Left ventricle myocardium inferior (tissue), 1 donor: ENCODE data around the gene KMT2B. TPM values are rescaled to one million over a fixed set of nuclear protein-coding genes. Genes with fewer than 3 reads are reported as not detected.

ENCODE experiments used
- DNase-seq: peaks from one replicate; pipeline ENCODE4 v3.0.0-alpha.2; 2020
- H3K27ac ChIP-seq: fragments of 200-600 bp; replicated peaks from 2 replicates; pipeline ENCODE4 v1.8.0; 2021
- H3K27me3 ChIP-seq: fragments of 200-600 bp; 2 replicates; pipeline ENCODE4 v1.8.0; 2021; ENCODE audit warnings: low read depth
- H3K36me3 ChIP-seq: fragments of 200-600 bp; 2 replicates; pipeline ENCODE4 v1.8.0; 2021
- H3K4me1 ChIP-seq: fragments of 200-600 bp; 2 replicates; pipeline ENCODE4 v1.8.0; 2021
- H3K4me3 ChIP-seq: fragments of 200-600 bp; 2 replicates; pipeline ENCODE4 v1.8.0; 2021; ENCODE audit warnings: mild to moderate bottlenecking, moderate library complexity
- H3K9me3 ChIP-seq: fragments of 200-600 bp; replicated peaks from 2 replicates; pipeline ENCODE4 v1.8.0; 2021
- intact Hi-C: fragments of 100-400 bp; cut with micrococcal nuclease; formaldehyde crosslinking; loops from one replicate; pipeline ENCODE4 v1.11.0; 2022
- total RNA-seq: library from RNA; stranded (reverse); fragmentation: NEBNext Ultra II Directional; extraction: Animal tissue kit (Norgen Biotek cat#: 25700); gene quantifications from one replicate; pipeline ENCODE4 v1.2.1, GENCODE V29; 2021
- TF ChIP-seq, protein P1 (sequence below): fragments of 200-600 bp; IDR thresholded peaks from 2 replicates; pipeline ENCODE4 v1.8.0; 2021; ENCODE audit warnings: antibody characterized with exemption, mild to moderate bottlenecking, borderline replicate concordance
- donor health status: DM: no; HTN: yes; CAD: no; lungs with severe emphysema.

Gene KMT2B
- total RNA-seq, 1 donor from 2014 or later = 12.8 TPM

DNA sequence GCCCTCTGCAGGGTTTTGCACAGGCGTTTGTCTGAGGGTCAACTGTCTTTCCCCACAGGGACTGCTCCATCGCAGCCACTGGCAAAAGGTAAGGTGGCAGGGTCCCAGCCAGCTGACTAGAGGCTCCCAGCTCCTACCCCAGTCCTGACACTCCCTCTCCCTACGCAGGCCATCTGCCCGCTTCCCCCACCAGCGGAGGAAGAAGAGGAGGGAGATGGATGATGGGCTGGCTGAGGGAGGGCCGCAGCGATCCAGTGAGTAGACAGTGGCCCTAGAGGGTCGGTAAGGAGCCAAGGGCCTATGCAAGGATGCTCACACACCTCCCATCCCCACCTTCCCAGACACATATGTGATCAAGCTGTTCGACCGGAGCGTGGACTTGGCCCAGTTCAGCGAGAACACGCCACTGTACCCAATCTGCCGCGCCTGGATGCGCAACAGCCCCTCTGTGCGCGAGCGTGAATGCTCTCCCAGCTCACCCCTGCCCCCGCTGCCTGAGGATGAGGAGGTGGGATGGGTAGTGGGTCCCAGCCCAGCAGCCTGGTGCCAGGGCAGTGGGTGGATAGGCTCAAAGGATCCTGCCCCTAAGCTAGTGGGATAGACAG, 35.0 kb downstream of the KMT2B start:
- peaks cover 19% of the 10 kb centered on the region for H3K36me3 ChIP-seq
- no peak overlapping the region for H3K4me3 ChIP-seq
- intact Hi-C loops = no loop called here
- H3K4me1 ChIP-seq = peaks cover 63% of the 10 kb centered on the region
- H3K27ac ChIP-seq = no peak overlapping the region
- H3K9me3 ChIP-seq = no peaks in the 10 kb centered on the region
- no peaks in the 10 kb centered on the region for H3K27me3 ChIP-seq
- TF ChIP-seq, protein P1, sequence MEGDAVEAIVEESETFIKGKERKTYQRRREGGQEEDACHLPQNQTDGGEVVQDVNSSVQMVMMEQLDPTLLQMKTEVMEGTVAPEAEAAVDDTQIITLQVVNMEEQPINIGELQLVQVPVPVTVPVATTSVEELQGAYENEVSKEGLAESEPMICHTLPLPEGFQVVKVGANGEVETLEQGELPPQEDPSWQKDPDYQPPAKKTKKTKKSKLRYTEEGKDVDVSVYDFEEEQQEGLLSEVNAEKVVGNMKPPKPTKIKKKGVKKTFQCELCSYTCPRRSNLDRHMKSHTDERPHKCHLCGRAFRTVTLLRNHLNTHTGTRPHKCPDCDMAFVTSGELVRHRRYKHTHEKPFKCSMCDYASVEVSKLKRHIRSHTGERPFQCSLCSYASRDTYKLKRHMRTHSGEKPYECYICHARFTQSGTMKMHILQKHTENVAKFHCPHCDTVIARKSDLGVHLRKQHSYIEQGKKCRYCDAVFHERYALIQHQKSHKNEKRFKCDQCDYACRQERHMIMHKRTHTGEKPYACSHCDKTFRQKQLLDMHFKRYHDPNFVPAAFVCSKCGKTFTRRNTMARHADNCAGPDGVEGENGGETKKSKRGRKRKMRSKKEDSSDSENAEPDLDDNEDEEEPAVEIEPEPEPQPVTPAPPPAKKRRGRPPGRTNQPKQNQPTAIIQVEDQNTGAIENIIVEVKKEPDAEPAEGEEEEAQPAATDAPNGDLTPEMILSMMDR = no peak
- DNase-seq = no peak

DNA sequence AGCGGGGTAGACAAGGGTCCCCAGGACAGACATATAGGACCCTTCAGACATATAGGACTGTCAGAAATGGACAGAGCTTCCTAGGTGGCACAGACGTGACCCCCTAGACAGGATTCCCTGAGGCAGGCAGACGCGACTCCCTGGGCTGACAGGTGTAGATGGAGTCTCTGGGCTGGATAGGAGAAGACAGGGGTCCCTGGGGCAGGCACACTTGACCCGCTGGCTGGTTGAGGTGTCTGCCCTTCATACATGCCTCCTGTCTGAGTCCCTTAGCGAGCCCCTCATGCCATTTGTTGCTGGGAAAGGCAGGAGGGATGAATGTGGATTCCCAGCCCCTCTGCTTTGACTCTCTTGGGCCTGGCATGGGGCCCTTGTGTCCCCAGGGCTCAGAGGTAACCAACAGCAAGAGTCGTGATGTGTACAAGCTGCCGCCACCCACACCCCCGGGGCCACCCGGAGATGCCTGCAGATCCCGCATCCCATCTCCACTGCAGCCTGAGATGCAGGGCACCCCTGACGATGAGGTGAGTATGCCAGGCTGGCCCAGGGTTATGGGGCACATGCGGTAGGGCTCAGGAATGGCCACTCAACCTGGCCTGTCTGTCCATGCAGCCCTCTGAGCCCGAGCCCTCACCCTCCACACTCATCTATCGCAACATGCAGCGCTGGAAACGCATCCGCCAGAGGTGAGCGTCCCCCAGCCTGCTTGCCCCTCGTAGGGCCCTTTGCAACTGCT, 36.0 kb downstream of the KMT2B start:
- peak overlapping the region; percentile 99 for H3K27ac ChIP-seq
- H3K4me3 ChIP-seq = no peak overlapping the region
- TF ChIP-seq, protein P1 = no peak
- DNase-seq = no peak
- H3K36me3 ChIP-seq = peaks cover 19% of the 10 kb centered on the region
- intact Hi-C loops = no loop called here
- H3K27me3 ChIP-seq = no peaks in the 10 kb centered on the region
- H3K9me3 ChIP-seq = no peaks in the 10 kb centered on the region
- H3K4me1 ChIP-seq = peaks cover 65% of the 10 kb centered on the region

GRCh38 chr19:35754370-35755130, 36.7 kb downstream of the KMT2B start:
- Histone ChIP-seq H3K4me3 (peak overlapping the region; percentile 100), H3K4me1 (peaks cover 65% of the 10 kb centered on the region), H3K27me3 (no peaks in the 10 kb centered on the region), H3K27ac (peak overlapping the region; percentile 99), H3K36me3 (peaks cover 19% of the 10 kb centered on the region), H3K9me3 (no peaks in the 10 kb centered on the region)
- TF ChIP-seq, protein P1 = no peak
- intact Hi-C loops = no loop called here
- DNase-seq = no peak

DNA sequence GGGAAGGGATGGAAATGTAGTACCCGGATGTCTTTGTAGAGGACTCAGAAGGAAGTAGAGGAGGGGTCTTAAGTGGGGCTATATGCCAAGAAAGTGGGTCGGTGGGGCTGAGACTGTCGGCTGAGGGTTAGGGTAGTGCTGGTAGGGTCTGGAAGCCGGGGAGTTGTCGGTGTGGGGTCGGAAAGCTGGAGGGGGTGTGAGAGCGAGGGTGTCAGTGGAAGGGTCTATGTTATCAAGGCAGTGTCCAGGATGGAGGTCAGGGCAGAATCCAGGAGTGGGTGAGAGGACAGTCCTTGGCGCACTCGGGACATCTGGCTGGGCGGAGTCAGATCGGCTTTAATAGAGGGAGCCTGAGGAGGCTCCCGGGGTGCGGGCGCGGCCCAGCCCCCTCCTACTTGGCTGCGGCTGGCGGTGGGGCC, 37.3 kb downstream of the KMT2B start:
- Histone ChIP-seq H3K27me3 (no peaks in the 10 kb centered on the region), H3K27ac (peak overlapping the region; percentile 99), H3K4me1 (peaks cover 59% of the 10 kb centered on the region), H3K4me3 (peak overlapping the region; percentile 100), H3K36me3 (peaks cover 19% of the 10 kb centered on the region), H3K9me3 (no peaks in the 10 kb centered on the region)
- intact Hi-C loops = no loop called here
- TF ChIP-seq, protein P1 = no peak
- no peak for DNase-seq

DNA sequence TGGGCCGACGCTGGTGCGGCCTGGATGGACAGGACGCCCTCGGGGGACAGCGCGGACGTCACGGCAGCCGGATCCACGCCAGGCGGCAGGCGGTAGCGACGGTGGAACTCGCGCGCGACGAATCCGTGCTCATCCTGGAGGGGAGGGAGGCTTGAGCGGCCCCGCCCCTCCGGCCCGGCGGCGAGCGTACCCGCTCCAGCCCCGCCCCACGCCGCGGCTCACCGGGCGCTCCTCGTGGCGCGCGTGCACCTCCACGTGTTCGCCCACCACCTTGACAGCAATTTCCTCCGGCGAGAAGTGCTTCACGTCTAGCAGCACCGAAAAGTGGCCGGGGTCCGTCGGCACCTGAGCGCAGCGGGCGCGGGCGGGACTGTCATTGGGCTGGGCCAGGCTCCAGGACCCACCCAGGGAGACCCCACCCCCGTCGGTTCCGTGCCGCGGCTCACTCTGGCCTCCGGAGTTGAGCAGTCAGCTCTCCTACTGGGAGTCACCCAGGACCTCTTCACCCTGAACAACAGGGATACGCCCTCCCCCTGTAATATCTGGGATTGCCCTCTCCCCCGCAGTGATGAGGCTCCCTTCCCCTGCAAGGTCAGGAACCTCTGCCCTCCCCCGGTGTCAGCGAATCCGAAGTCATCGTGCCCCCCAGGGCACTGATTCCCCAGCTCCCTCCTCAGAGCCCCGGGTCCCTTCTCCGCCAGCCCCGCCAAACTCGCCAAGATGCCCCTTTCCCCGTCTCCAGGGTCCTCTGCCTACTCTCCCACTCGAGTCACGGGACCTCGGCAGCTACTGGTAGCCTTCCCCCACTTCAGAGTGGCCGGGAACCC, 38.0 kb downstream of the KMT2B start:
- Histone ChIP-seq H3K27ac (peak overlapping the region; percentile 99), H3K9me3 (no peaks in the 10 kb centered on the region), H3K36me3 (peaks cover 19% of the 10 kb centered on the region), H3K4me3 (peak overlapping the region; percentile 100), H3K4me1 (peaks cover 56% of the 10 kb centered on the region), H3K27me3 (no peaks in the 10 kb centered on the region)
- TF ChIP-seq, protein P1 = no peak
- DNase-seq = peak; percentile 90
- intact Hi-C loops = no loop called here
